ENCODE measurements around the gene TRIM54.

Gene TRIM54

GRCh38 chr2:27354597-27354927 lies 72.3 kb downstream of the TRIM54 start:
- no peak for DNase-seq (ENCODE audit: low spot score)

GRCh38 chr2:27356056-27356381 lies 73.8 kb downstream of the TRIM54 start:
- no peak for DNase-seq (ENCODE audit: low spot score)
- no peak for TF ChIP-seq CTCF (IDR thresholded peaks at IDR 0.05; ENCODE audit: extremely low read depth, missing control alignments)

More at GRCh38 chr2:27354597-27354927, 72.3 kb downstream of the TRIM54 start:
- no peak for TF ChIP-seq CTCF (IDR thresholded peaks at IDR 0.05; ENCODE audit: extremely low read depth, missing control alignments)

GRCh38 chr2:27356382-27357181 lies 74.4 kb downstream of the TRIM54 start, which contains the start of gene GTF3C2:
Gene GTF3C2 (minus strand): TSS chr2:27356764. CDS start chr2:27343554, 13,210 bp downstream.
- DNase-seq (ENCODE audit: low spot score): peak; percentile 90
- TF ChIP-seq CTCF (IDR thresholded peaks at IDR 0.05; ENCODE audit: extremely low read depth, missing control alignments): no peak
